ENCODE data around the gene CPNE7.

The CPNE7 gene

GRCh38 chr16:89602952-89603590, 27.5 kb downstream of the CPNE7 start:
- no peak for DNase-seq (ENCODE audit: low read depth)

GRCh38 chr16:89604764-89605163, 29.2 kb downstream of the CPNE7 start:
- DNase-seq (ENCODE audit: low read depth), result no peak

- no peak for DNase-seq (ENCODE audit: low read depth)
Measured at GRCh38 chr16:89605186-89605970, 29.8 kb downstream of the CPNE7 start.

GRCh38 chr16:89606006-89606405, 30.4 kb downstream of the CPNE7 start:
- DNase-seq (ENCODE audit: low read depth), result no peak

- DNase-seq (ENCODE audit: low read depth), result no peak
Measured at GRCh38 chr16:89607453-89607852, 31.9 kb downstream of the CPNE7 start.

- DNase-seq (ENCODE audit: low read depth), result no peak
Measured at GRCh38 chr16:89607937-89608740, 32.6 kb downstream of the CPNE7 start.

GRCh38 chr16:89610108-89610453, 34.5 kb downstream of the CPNE7 start:
- DNase-seq (ENCODE audit: low read depth), result no peak

- DNase-seq (ENCODE audit: low read depth), result no peak
Measured at GRCh38 chr16:89612415-89613166, 37.0 kb downstream of the CPNE7 start.

GRCh38 chr16:89613231-89613953, 37.8 kb downstream of the CPNE7 start, which contains the start of gene DPEP1:
TSS of gene DPEP1 (plus strand) at chr16:89613642. CDS start at chr16:89630411, 16,769 bp downstream.
- DNase-seq (ENCODE audit: low read depth), result no peak

- no peak for DNase-seq (ENCODE audit: low read depth)
Measured at GRCh38 chr16:89613954-89614459, 38.4 kb downstream of the CPNE7 start.

GRCh38 chr16:89615176-89615575, 39.6 kb downstream of the CPNE7 start:
- DNase-seq (ENCODE audit: low read depth), result no peak

GRCh38 chr16:89615596-89616090, 40.1 kb downstream of the CPNE7 start:
- DNase-seq (ENCODE audit: low read depth), result no peak

GRCh38 chr16:89616623-89617022, 41.1 kb downstream of the CPNE7 start:
- no peak for DNase-seq (ENCODE audit: low read depth)

GRCh38 chr16:89617036-89617435, 41.5 kb downstream of the CPNE7 start:
- DNase-seq (ENCODE audit: low read depth), result no peak

- no peak for DNase-seq (ENCODE audit: low read depth)
Measured at GRCh38 chr16:89618109-89618998, 42.8 kb downstream of the CPNE7 start.

GRCh38 chr16:89619840-89620239, 44.3 kb downstream of the CPNE7 start:
- DNase-seq (ENCODE audit: low read depth), result no peak

GRCh38 chr16:89620406-89620841, 44.9 kb downstream of the CPNE7 start:
- no peak for DNase-seq (ENCODE audit: low read depth)

- no peak for DNase-seq (ENCODE audit: low read depth)
Measured at GRCh38 chr16:89621136-89621697, 45.7 kb downstream of the CPNE7 start.

- DNase-seq (ENCODE audit: low read depth), result no peak
Measured at GRCh38 chr16:89621698-89622409, 46.3 kb downstream of the CPNE7 start.

All from stimulated activated CD8-positive, alpha-beta memory T cell treated with anti-CD3 and anti-CD28 coated beads, Interleukin-7, amount 100 ng/mL, for 24 hours (primary cell).